Endothelial cell of umbilical vein (primary cell): ENCODE results near the gene ADTRP. TPM values are rescaled to one million over a fixed set of nuclear protein-coding genes. Genes with fewer than 3 reads are reported as not detected.

Experiments
- BruUV-seq: library from RNA; stranded (reverse); fragments of 400-500 nt; replicated peaks from 2 replicates; lab custom pipeline; 2021; lab: Mats Ljungman, UMichigan
- CTCF ChIA-PET: fragments of 300-600, 350-600 bp; sonication (Branson Sonifier 250); formaldehyde crosslinking; loops from one replicate; lab custom pipeline; 2021; ENCODE audit warnings: antibody characterized with exemption, inconsistent platforms; lab: Charles Lee
- POLR2A ChIA-PET: fragments of 300-600, 350-600 bp; sonication (Branson Sonifier 250); formaldehyde crosslinking; loops from one replicate; lab custom pipeline; 2021; ENCODE audit warnings: antibody characterized with exemption, inconsistent platforms; lab: Charles Lee
- DNase-seq: peaks from one replicate; pipeline ENCODE4 v3.0.0-alpha.2; 2011; ENCODE audit warnings: low read depth, low spot score
- FAIRE-seq: peaks from 2 replicates; lab custom pipeline; 2011; peaks lifted over from hg19 to GRCh38; lab: Jason Lieb, UNC
- H2AFZ ChIP-seq: 2 replicates; pipeline ENCODE4 v1.6.0; 2012; ENCODE audit warnings: low read depth, low read length, control low read depth, inconsistent platforms
- H3K27ac ChIP-seq: 2 replicates; pipeline ENCODE4 v1.5.1; 2011; ENCODE audit warnings: low read depth, mild to moderate bottlenecking, control low read depth, low read length, moderate library complexity; ENCODE audit not compliant: insufficient read depth
- H3K27me3 ChIP-seq, 2 experiments: 2 replicates each; pipeline versions ENCODE4 v1.6.0 to v1.6.1; 2011; ENCODE audit warnings: low read length in 2 of 2, mixed read lengths in 1 of 2; ENCODE audit not compliant: control insufficient read depth in 2 of 2, insufficient read depth in 2 of 2
- H3K36me3 ChIP-seq, 2 experiments: 2 replicates in 1 of 2; 3 replicates in 1 of 2; pipeline ENCODE4 v1.5.1; 2011; ENCODE audit warnings: low read length in 2 of 2, mild to moderate bottlenecking in 1 of 2, moderate library complexity in 1 of 2; ENCODE audit not compliant: control insufficient read depth in 2 of 2, insufficient read depth in 2 of 2; ENCODE audit errors: extremely low read depth in 1 of 2
- H3K4me1 ChIP-seq: 3 replicates; pipeline ENCODE4 v1.5.1; 2011; ENCODE audit warnings: mild to moderate bottlenecking, low read length; ENCODE audit not compliant: control insufficient read depth, insufficient read depth; ENCODE audit errors: extremely low read depth
- H3K4me2 ChIP-seq: 2 replicates; pipeline ENCODE4 v1.6.1; 2011; ENCODE audit warnings: low read length, control low read depth, mixed read lengths; ENCODE audit not compliant: insufficient read depth
- H3K4me3 ChIP-seq, 3 experiments: fragments of 200-600 bp in 1 of 3; sonication (generic), shearing (Covaris generic) in 1 of 3; replicated peaks in 1 of 3; 2 replicates each; pipeline ENCODE4 v1.5.1; 2011 to 2016; ENCODE audit warnings: control low read depth in 3 of 3, low read length in 3 of 3, mild to moderate bottlenecking in 2 of 3, inconsistent platforms in 1 of 3, low read depth in 1 of 3, moderate library complexity in 1 of 3; ENCODE audit not compliant: insufficient read depth in 1 of 3
- H3K79me2 ChIP-seq: 2 replicates; pipeline ENCODE4 v1.6.0; 2012; ENCODE audit warnings: low read length, inconsistent platforms; ENCODE audit not compliant: control insufficient read depth, insufficient read depth
- H3K9ac ChIP-seq: replicated peaks from 2 replicates; pipeline ENCODE3; 2011; ENCODE audit warnings: low read length, control low read depth; ENCODE audit not compliant: insufficient read depth; ENCODE audit errors: extremely low read depth
- H3K9me1 ChIP-seq: replicated peaks from 3 replicates; pipeline ENCODE4 v1.6.0; 2011; ENCODE audit warnings: mild to moderate bottlenecking, low read length; ENCODE audit not compliant: control insufficient read depth, insufficient read depth; ENCODE audit errors: extremely low read depth
- H3K9me3 ChIP-seq: replicated peaks from 2 replicates; pipeline ENCODE4 v1.5.1; 2012; ENCODE audit warnings: low read length, inconsistent platforms; ENCODE audit not compliant: control insufficient read depth, insufficient read depth
- H4K20me1 ChIP-seq: replicated peaks from 2 replicates; pipeline ENCODE3; 2011; ENCODE audit warnings: mild to moderate bottlenecking, low read length; ENCODE audit not compliant: control insufficient read depth, insufficient read depth; ENCODE audit errors: extremely low read depth
- CTCF ChIP-seq, 2 donors: IDR thresholded peaks; 1 replicate in 1 of 2; 2 replicates in 1 of 2; pipeline ENCODE4 v1.5.1; 2011; ENCODE audit warnings: low read length in 2 of 2, mild to moderate bottlenecking in 2 of 2, moderate library complexity in 2 of 2, control low read depth in 1 of 2, inconsistent platforms in 1 of 2, low read depth in 1 of 2; ENCODE audit not compliant: insufficient read depth in 1 of 2; ENCODE audit errors: extremely low read depth in 1 of 2
- EZH2 ChIP-seq: IDR thresholded peaks from 2 replicates; pipeline ENCODE4 v1.6.1; 2012; ENCODE audit warnings: borderline replicate concordance, low read depth, mild to moderate bottlenecking, moderate library complexity, low read length, inconsistent platforms; ENCODE audit not compliant: severe bottlenecking
- FOS ChIP-seq: IDR thresholded peaks from 2 replicates; pipeline ENCODE4 v1.6.1; 2011; ENCODE audit warnings: mild to moderate bottlenecking, low read length, moderate library complexity, borderline replicate concordance; ENCODE audit not compliant: insufficient read depth
- GATA2 ChIP-seq: IDR thresholded peaks from 2 replicates; pipeline ENCODE4 v1.7.0; 2011; ENCODE audit warnings: low read depth, mild to moderate bottlenecking, moderate library complexity, mixed read lengths, low read length; ENCODE audit not compliant: insufficient read length, insufficient read depth
- JUN ChIP-seq: IDR thresholded peaks from 2 replicates; pipeline ENCODE4 v1.6.1; 2011; ENCODE audit warnings: borderline replicate concordance, low read depth; ENCODE audit not compliant: insufficient read length, insufficient read depth
- MAX ChIP-seq: IDR thresholded peaks from 2 replicates; pipeline ENCODE4 v1.6.1; 2011; ENCODE audit not compliant: insufficient read depth, insufficient read length
- MYC ChIP-seq: IDR thresholded peaks from one replicate; pipeline ENCODE4 v1.6.1; 2011; ENCODE audit warnings: mild to moderate bottlenecking, low read depth, low read length
- POLR2A ChIP-seq: IDR thresholded peaks from 2 replicates; pipeline ENCODE4 v1.6.1; 2012; ENCODE audit warnings: low read depth, mild to moderate bottlenecking, control low read depth, low read length
- POLR2AphosphoS5 ChIP-seq: IDR thresholded peaks from 2 replicates; pipeline ENCODE4 v1.6.1; 2012; ENCODE audit warnings: low read depth, mild to moderate bottlenecking, control low read depth, low read length, moderate library complexity; ENCODE audit not compliant: insufficient read depth
- dilution Hi-C: fragments of 300-500 bp; cut with MboI; formaldehyde crosslinking; loops from one replicate; pipeline ENCODE4 v1.15.0; 2019; ENCODE audit warnings: low sequenced_read_pairs; ENCODE audit not compliant: extremely low pct_ligation_motif_present
- intact Hi-C: fragments of 100-400 bp; cut with micrococcal nuclease; formaldehyde crosslinking; loops from one replicate; pipeline ENCODE4 v1.10.0; 2022
- polyA plus RNA-seq, 4 experiments: library from polyadenylated mRNA; depleted of rRNA in 3 of 4; stranded (reverse) in 3 of 4; unstranded in 1 of 4; fragments of >200 nt; gene quantifications; 2 replicates each; pipeline versions ENCODE4 v1.2.1 to v1.2.3, GENCODE V29; 2011 to 2012; ENCODE audit warnings: missing spikeins in 1 of 4
- total RNA-seq: library from RNA; stranded (reverse); gene quantifications from 2 replicates; pipeline ENCODE4 v1.2.3, GENCODE V29; 2021

The ADTRP gene
- total and polyA plus RNA-seq, 2 donors (not counting 3 experiments of a cell fraction or from before 2014, with no cell fraction given), result 3.3 to 4.4 TPM

GRCh38 chr6:11808054-11808453 is 29.5 kb upstream of the ADTRP start:
- H2AFZ ChIP-seq, result no peak overlapping the region
- TF ChIP-seq EZH2 (no peak), CTCF (IDR thresholded peaks at IDR 0.05; ENCODE audit: extremely low read depth in 1 of 2, insufficient read depth in 1 of 2, low read depth in 1 of 2, low read length in 2 of 2) (no peak), POLR2A (no peak), MAX (no peak), FOS (no peak), GATA2 (no peak), JUN (no peak), POLR2AphosphoS5 (no peak), MYC (no peak)
- no peaks in the 10 kb centered on the region for H3K4me1 ChIP-seq
- ChIA-PET CTCF (no interaction called here), POLR2A (no interaction called here)
- FAIRE-seq (no peak), DNase-seq (no peak)
- intact Hi-C loops, result no loop called here
- BruUV-seq, result no TSS peak
- H3K27me3 ChIP-seq, result no peaks in the 10 kb centered on the region
- no peak overlapping the region for H3K9ac ChIP-seq
- H3K9me3 ChIP-seq, result no peaks in the 10 kb centered on the region
- H3K79me2 ChIP-seq, result no peaks in the 10 kb centered on the region
- no peaks in the 10 kb centered on the region for H4K20me1 ChIP-seq
- H3K4me3 ChIP-seq, result no peak overlapping the region
- no peaks in the 10 kb centered on the region for H3K36me3 ChIP-seq
- H3K4me2 ChIP-seq, result no peak overlapping the region
- dilution Hi-C loops, result no loop called here
- no peaks in the 10 kb centered on the region for H3K9me1 ChIP-seq
- H3K27ac ChIP-seq, result no peak overlapping the region
